IPS DF 6.9 (cell line): Measurements from ENCODE around the gene RAD51C.
"Not testable (repeated sequence)": the region's sequence is repeated elsewhere in the genome, so short reads cannot be mapped to it uniquely, and the experiment has no call there.

Experiments used
- DNase-seq: peaks from one replicate; pipeline ENCODE4 v3.0.0-alpha.2; 2013; ENCODE audit warnings: low read depth, low spot score
- H3K27ac ChIP-seq: one replicate; pipeline ENCODE4 v1.5.1; 2013; ENCODE audit warnings: low read length, control low read depth
- H3K27me3 ChIP-seq: 2 replicates; pipeline ENCODE4 v1.6.1; 2013; ENCODE audit warnings: mild to moderate bottlenecking, low read length; ENCODE audit not compliant: control insufficient read depth, insufficient read depth
- H3K36me3 ChIP-seq: 2 replicates; pipeline ENCODE4 v1.6.1; 2013; ENCODE audit warnings: low read length; ENCODE audit not compliant: control insufficient read depth, insufficient read depth
- H3K4me1 ChIP-seq: 2 replicates; pipeline ENCODE4 v1.6.1; 2013; ENCODE audit warnings: low read length; ENCODE audit not compliant: control insufficient read depth, insufficient read depth
- H3K4me3 ChIP-seq: 2 replicates; pipeline ENCODE4 v1.5.1; 2013; ENCODE audit warnings: mild to moderate bottlenecking, low read length
- H3K9me3 ChIP-seq: 2 replicates; pipeline ENCODE4 v1.6.1; 2013; ENCODE audit warnings: low read length, inconsistent platforms; ENCODE audit not compliant: control insufficient read depth, insufficient read depth
- WGBS: extraction: QIAGEN DNeasy Blood & Tissue Kit; methylation state at CpG from one replicate; pipeline ENCODE4 v1.1.7; 2013; ENCODE audit warnings: mixed read lengths, missing lambda C conversion rate; ENCODE audit not compliant: insufficient read length, insufficient coverage; 5-methylcytosine and 5-hydroxymethylcytosine counted together

RAD51C gene

GRCh38 chr17:58692239-58693055, at the start of gene RAD51C:
RAD51C (plus strand) TSS chr17:58692602; CDS start chr17:58692644, 42 bp downstream.
- no peaks in the 10 kb centered on the region for H3K9me3 ChIP-seq
- no peaks in the 10 kb centered on the region for H3K4me1 ChIP-seq
- H3K36me3 ChIP-seq = no peaks in the 10 kb centered on the region
- H3K27ac ChIP-seq = no peak within 1 kb of the TSS
- no peak for DNase-seq
- no peaks in the 10 kb centered on the region for H3K27me3 ChIP-seq
- H3K4me3 ChIP-seq = peak within 1 kb of the TSS; percentile 50; the same call in 1 of the 2 replicates
- WGBS = no CpG with 5 or more reads among the region's 50 CpGs

GRCh38 chr17:58643147-58643546, 49.3 kb upstream of the RAD51C start:
- H3K9me3 ChIP-seq = no peaks in the 10 kb centered on the region
- H3K4me1 ChIP-seq = no peaks in the 10 kb centered on the region
- WGBS = no CpG with 5 or more reads among the region's 2 CpGs
- no peak overlapping the region for H3K27ac ChIP-seq
- H3K4me3 ChIP-seq = no peak overlapping the region
- DNase-seq = no peak
- no peaks in the 10 kb centered on the region for H3K27me3 ChIP-seq
- no peaks in the 10 kb centered on the region for H3K36me3 ChIP-seq

GRCh38 chr17:58648236-58648635, 44.2 kb upstream of the RAD51C start:
- Histone ChIP-seq H3K27ac (no peak overlapping the region), H3K4me3 (no peak overlapping the region), H3K27me3 (no peaks in the 10 kb centered on the region), H3K36me3 (no peaks in the 10 kb centered on the region), H3K4me1 (no peaks in the 10 kb centered on the region), H3K9me3 (no peaks in the 10 kb centered on the region)
- no peak for DNase-seq

- H3K9me3 ChIP-seq, H3K27me3 ChIP-seq, H3K4me1 ChIP-seq, H3K27ac ChIP-seq, H3K4me3 ChIP-seq, H3K36me3 ChIP-seq: not testable (repeated sequence)
- peak; percentile 37 for DNase-seq
- no CpG with 5 or more reads among the region's 10 CpGs for WGBS
These were observed 34.2 kb upstream of the RAD51C start for GRCh38 chr17:58657962-58658803.

- Histone ChIP-seq H3K4me1 (no peaks in the 10 kb centered on the region), H3K27ac (no peak overlapping the region), H3K27me3 (no peaks in the 10 kb centered on the region), H3K9me3 (no peaks in the 10 kb centered on the region), H3K4me3 (no peak overlapping the region; the same call in 1 of the 2 replicates), H3K36me3 (no peaks in the 10 kb centered on the region)
- DNase-seq = peak; percentile 82
- no CpG with 5 or more reads among the region's 38 CpGs for WGBS
These were observed 33.3 kb upstream of the RAD51C start for GRCh38 chr17:58658804-58659713.

- H3K4me1 ChIP-seq, H3K9me3 ChIP-seq, H3K36me3 ChIP-seq, DNase-seq, H3K27ac ChIP-seq, H3K4me3 ChIP-seq, H3K27me3 ChIP-seq: not testable (repeated sequence)
- WGBS = no CpG with 5 or more reads among the region's 9 CpGs
These were observed 32.7 kb upstream of the RAD51C start for GRCh38 chr17:58659714-58660084.

- Histone ChIP-seq H3K36me3 (no peaks in the 10 kb centered on the region), H3K4me3 (no peak overlapping the region), H3K27me3 (no peaks in the 10 kb centered on the region), H3K27ac (no peak overlapping the region), H3K4me1 (no peaks in the 10 kb centered on the region), H3K9me3 (no peaks in the 10 kb centered on the region)
- WGBS = no CpG with 5 or more reads among the region's 4 CpGs
- no peak for DNase-seq
These were observed 31.8 kb upstream of the RAD51C start for GRCh38 chr17:58660621-58661020.

- Histone ChIP-seq H3K9me3 (no peaks in the 10 kb centered on the region), H3K4me1 (no peaks in the 10 kb centered on the region), H3K27me3 (no peaks in the 10 kb centered on the region), H3K4me3 (no peak overlapping the region), H3K27ac (no peak overlapping the region), H3K36me3 (no peaks in the 10 kb centered on the region)
- WGBS = no CpG with 5 or more reads among the region's 26 CpGs
- no peak for DNase-seq
These were observed 30.9 kb upstream of the RAD51C start for GRCh38 chr17:58661499-58661898.

GRCh38 chr17:58664302-58664701, 28.1 kb upstream of the RAD51C start:
- H3K4me1 ChIP-seq = peaks cover 2% of the 10 kb centered on the region; the same call in 1 of the 2 replicates
- WGBS = no CpG with 5 or more reads among the region's 2 CpGs

More at GRCh38 chr17:58664302-58664701, 28.1 kb upstream of the RAD51C start:
- Histone ChIP-seq H3K9me3 (no peaks in the 10 kb centered on the region), H3K27ac (no peak overlapping the region), H3K27me3 (no peaks in the 10 kb centered on the region), H3K4me3 (no peak overlapping the region), H3K36me3 (no peaks in the 10 kb centered on the region)
- no peak for DNase-seq
